GM12801 (cell line): ENCODE measurements around the gene TEX13C.

ENCODE experiments used
- CTCF ChIP-seq: IDR thresholded peaks from one replicate; pipeline ENCODE4 v1.5.1; 2011; ENCODE audit warnings: control low read depth; ENCODE audit not compliant: insufficient read length; ENCODE audit errors: extremely low read depth

Gene TEX13C

GRCh38 chrX:125295337-125295736, 24.3 kb upstream of the TEX13C start:
- TF ChIP-seq CTCF, result no peak

GRCh38 chrX:125298871-125299270, 20.8 kb upstream of the TEX13C start:
- TF ChIP-seq CTCF, result no peak

GRCh38 chrX:125306335-125306866, 13.3 kb upstream of the TEX13C start:
- TF ChIP-seq CTCF, result no peak

- TF ChIP-seq CTCF, result no peak
These were observed 11.0 kb upstream of the TEX13C start for GRCh38 chrX:125308653-125309052.

GRCh38 chrX:125322431-125322830, 2.8 kb downstream of the TEX13C start:
- TF ChIP-seq CTCF, result no peak

- no peak for TF ChIP-seq CTCF
These were observed 6.9 kb downstream of the TEX13C start for GRCh38 chrX:125326599-125326998.

GRCh38 chrX:125327891-125328290, 8.2 kb downstream of the TEX13C start:
- TF ChIP-seq CTCF, result no peak

- TF ChIP-seq CTCF, result no peak
These were observed 13.9 kb downstream of the TEX13C start for GRCh38 chrX:125333583-125333982.
